Esophagus (tissue), 2 donors: ENCODE measurements around the gene AFMID. TPM values are rescaled to one million over a fixed set of nuclear protein-coding genes. Genes with fewer than 3 reads are reported as not detected.
"Not testable (repeated sequence)": the region's sequence is repeated elsewhere in the genome, so short reads cannot be mapped to it uniquely, and the experiment has no call there.

Source experiments
- H3K27ac ChIP-seq, 2 donors: one replicate each; pipeline ENCODE4 v1.5.1; 2013; ENCODE audit warnings: low read depth in 2 of 2, mild to moderate bottlenecking in 2 of 2, inconsistent platforms in 1 of 2, low read length in 1 of 2, moderate library complexity in 1 of 2
- H3K27me3 ChIP-seq, 2 donors: one replicate each; pipeline ENCODE4 v1.6.1; 2013; ENCODE audit warnings: low read length in 2 of 2, control low read depth in 1 of 2, mild to moderate bottlenecking in 1 of 2; ENCODE audit not compliant: insufficient read depth in 2 of 2, control insufficient read depth in 1 of 2
- H3K36me3 ChIP-seq, 2 donors: one replicate each; pipeline ENCODE4 v1.6.1; 2013; ENCODE audit warnings: low read length in 1 of 2; ENCODE audit not compliant: control insufficient read depth in 2 of 2, insufficient read depth in 2 of 2
- H3K4me1 ChIP-seq, 2 donors: one replicate each; pipeline ENCODE4 v1.6.1; 2013; ENCODE audit warnings: low read length in 1 of 2; ENCODE audit not compliant: control insufficient read depth in 2 of 2, insufficient read depth in 2 of 2
- H3K4me3 ChIP-seq, 2 donors: one replicate each; pipeline ENCODE4 v1.5.1; 2013; ENCODE audit warnings: low read length in 2 of 2, mild to moderate bottlenecking in 2 of 2, low read depth in 1 of 2, moderate library complexity in 1 of 2
- H3K9me3 ChIP-seq, 2 donors: one replicate each; pipeline ENCODE4 v1.6.1; 2013; ENCODE audit warnings: mild to moderate bottlenecking in 2 of 2, low read depth in 1 of 2, low read length in 1 of 2, moderate library complexity in 1 of 2; ENCODE audit not compliant: control insufficient read depth in 2 of 2, insufficient read depth in 1 of 2
- whole genome bisulfite sequencing, 2 donors: extraction: QIAGEN DNeasy Blood & Tissue Kit; methylation state at CpG; one replicate each; pipeline ENCODE4 v1.1.7; 2013; 5-methylcytosine and 5-hydroxymethylcytosine counted together
- polyA plus RNA-seq, 2 donors: library from polyadenylated mRNA; stranded (reverse); fragments of 200-250 nt; gene quantifications; one replicate each; pipeline ENCODE4 v1.2.3, GENCODE V29; 2013
- donor health status: healthy with polysubstance abuse.
- donor health status: Bipolar disorder and iron deficiency.

Gene AFMID
- polyA plus RNA-seq, 2 donors = 18.4 to 20.7 TPM

DNA sequence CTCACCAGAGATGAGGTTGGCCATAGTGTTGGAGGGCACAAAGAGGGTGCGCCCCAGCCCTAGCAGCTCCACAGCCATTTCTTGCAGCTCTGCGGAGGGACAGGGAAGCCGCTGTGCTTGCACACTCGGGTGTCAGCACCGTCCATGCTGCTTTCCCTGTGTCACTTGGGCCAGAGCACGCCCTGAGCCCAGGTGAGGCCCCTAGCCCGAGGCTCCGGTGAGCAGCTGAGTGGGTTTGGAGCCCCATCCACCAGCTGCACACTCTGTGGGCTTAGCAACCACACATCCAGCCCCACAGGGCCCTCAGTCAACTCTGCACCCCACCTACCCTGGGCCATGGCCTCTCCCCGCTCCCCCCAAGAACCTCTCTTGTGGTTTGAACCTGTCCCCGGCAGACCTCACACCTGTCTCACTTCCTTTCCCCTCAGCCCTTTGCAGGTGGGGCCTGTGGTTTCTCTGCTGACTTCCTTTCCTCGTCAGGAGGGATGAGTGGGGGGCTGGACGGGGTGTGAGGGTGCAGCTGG is 65.0 kb downstream of the AFMID start:
- Histone ChIP-seq H3K4me3 (no peak overlapping the region), H3K9me3 (no peaks in the 10 kb centered on the region), H3K27ac (no peak overlapping the region), H3K27me3 (no peaks in the 10 kb centered on the region), H3K4me1 (peaks cover 2 to 16% of the 10 kb centered on the region in 2 donors), H3K36me3 (no peaks in the 10 kb centered on the region)
- WGBS, 2 donors = 69 to 72% methylated on average over 12 of the region's 12 CpGs

DNA sequence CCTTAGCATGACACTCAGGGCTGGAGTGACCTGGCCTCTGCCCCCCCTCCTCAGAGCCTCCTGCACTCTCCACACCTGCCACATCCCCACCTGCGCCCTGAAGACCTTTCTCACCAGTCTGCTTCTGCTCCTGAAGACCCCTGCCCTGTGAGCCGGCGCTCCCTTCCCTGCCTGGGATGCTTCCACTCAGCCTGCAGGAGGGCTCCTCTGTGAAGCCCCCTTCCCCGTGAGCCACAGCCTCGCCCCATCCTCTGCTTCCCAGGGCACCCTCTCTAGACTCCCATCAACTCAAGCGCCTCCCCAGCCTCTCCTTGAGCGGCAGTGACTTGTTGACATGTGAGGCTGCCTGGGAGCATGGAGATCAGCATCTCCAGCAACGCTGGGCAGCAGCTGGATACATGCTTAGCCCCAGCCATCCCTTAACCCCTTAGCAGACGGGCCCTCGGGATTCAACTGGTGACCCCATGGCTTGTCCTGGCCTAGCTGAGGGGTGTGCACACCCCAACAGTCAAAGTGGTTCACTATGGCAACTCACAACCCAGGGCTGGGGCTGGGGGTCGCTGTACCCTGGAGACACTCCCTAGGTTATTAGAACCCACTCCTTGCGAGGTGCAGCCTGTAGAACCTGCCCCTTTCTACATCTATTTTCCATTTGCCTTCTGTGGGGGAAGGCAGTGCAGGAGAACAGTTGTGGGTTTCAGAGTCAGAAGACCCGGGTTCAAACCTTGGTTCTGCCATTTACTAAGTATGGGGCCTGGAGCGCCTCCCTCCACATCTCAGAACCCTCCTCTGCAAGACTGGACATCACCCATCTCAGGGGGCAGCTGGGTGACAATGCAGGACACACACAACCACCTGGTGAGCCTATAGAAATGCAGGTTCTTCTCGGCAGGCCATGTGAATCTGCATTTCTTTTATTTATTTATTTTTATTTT is 65.8 kb downstream of the AFMID start:
- Histone ChIP-seq H3K27me3 (no peaks in the 10 kb centered on the region), H3K36me3 (no peaks in the 10 kb centered on the region), H3K9me3 (no peaks in the 10 kb centered on the region), H3K4me3 (no peak overlapping the region), H3K27ac (no peak overlapping the region), H3K4me1 (peaks cover 2 to 16% of the 10 kb centered on the region in 2 donors)
- WGBS, 2 donors = 78 to 80% methylated on average over 15 of the region's 15 CpGs

- 81 to 90% methylated on average over 12 of the region's 12 CpGs for WGBS, 2 donors
- H3K27ac ChIP-seq, H3K27me3 ChIP-seq, H3K36me3 ChIP-seq, H3K9me3 ChIP-seq: not testable (repeated sequence)
- Histone ChIP-seq H3K4me3 (peak overlapping the region in 1 of 2 donors; percentile 83), H3K4me1 (peaks cover 2 to 15% of the 10 kb centered on the region in 2 donors)
Observed at GRCh38 chr17:78253636-78253945, 66.4 kb downstream of the AFMID start.

DNA sequence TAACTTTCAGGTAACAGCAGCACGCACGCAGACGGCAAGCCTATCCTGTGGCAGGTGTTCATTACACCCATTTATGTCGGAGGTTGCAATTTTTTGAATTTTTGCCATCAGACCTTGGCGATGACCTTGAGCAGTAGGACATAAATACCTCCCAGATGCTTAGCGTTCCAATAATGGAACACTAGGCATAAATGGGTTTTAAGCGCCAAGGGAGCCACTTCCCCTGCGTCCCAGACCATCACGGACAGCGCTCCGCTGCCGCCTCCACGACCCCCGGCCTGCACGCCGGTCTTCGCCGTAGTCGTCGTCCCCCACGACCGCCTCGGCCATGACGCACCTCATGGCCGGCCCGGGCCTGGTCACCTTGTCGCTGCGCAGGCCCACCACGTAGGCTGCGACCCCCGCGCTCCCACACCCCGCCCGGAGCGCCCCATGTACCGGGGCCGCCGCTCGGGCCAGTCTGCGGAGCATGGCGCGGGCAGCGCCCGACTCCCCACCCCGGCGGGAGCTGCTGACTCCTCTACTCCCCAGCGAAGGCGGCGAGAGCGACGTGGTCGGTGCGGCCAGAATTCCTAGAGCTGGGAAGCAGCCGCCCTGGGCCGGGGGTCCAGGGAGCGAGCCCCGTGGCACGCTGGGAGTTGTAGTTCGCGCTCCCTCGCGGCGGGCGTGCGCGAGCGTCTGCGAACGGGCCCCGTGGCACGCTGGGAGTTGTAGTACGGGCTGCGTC is 66.9 kb downstream of the AFMID start:
- Histone ChIP-seq H3K36me3 (no peaks in the 10 kb centered on the region), H3K9me3 (no peaks in the 10 kb centered on the region), H3K4me1 (peaks cover 3 to 15% of the 10 kb centered on the region in 2 donors), H3K27ac (peak overlapping the region; percentile 69 to 74), H3K4me3 (peak overlapping the region; percentile 81 to 83), H3K27me3 (no peaks in the 10 kb centered on the region)
- whole genome bisulfite sequencing, 2 donors = 2% methylated on average over 73 of the region's 73 CpGs

DNA sequence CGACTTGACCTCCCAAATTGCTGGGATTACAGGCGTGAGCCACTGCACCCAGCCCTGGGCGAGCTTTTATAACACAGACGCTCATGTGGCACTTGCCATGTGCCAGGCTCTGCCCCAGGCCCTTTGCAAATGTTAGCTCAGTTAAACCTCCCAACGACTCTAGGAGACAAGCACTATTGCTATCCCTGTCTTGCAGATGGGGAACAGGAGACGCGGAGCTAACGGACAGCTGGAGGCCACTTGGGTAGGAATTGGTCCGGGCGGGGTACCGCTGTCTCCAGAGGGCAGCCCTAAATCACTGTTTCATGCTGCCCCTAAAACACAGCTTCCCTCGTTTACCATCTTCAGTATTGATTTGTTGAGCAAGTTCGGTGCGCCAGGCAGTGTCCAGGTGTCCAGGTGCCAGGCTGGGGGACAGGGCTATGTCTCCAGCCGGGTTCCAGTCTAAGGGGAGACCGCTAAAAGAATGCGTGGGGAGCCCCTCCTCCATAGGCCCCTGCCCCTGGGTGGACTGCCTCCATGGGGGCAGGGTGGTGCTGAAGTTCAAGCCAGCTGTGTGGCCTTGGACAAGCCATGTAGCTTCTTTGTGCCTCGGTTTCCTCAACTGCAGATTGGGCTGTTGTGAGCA is 68.0 kb downstream of the AFMID start:
- H3K4me3 ChIP-seq = no peak overlapping the region
- WGBS, 2 donors = 88 to 89% methylated on average over 18 of the region's 18 CpGs
- peaks cover 5 to 15% of the 10 kb centered on the region in 2 donors for H3K4me1 ChIP-seq
- H3K36me3 ChIP-seq = no peaks in the 10 kb centered on the region
- no peaks in the 10 kb centered on the region for H3K9me3 ChIP-seq
- H3K27ac ChIP-seq = no peak overlapping the region
- H3K27me3 ChIP-seq = no peaks in the 10 kb centered on the region

DNA sequence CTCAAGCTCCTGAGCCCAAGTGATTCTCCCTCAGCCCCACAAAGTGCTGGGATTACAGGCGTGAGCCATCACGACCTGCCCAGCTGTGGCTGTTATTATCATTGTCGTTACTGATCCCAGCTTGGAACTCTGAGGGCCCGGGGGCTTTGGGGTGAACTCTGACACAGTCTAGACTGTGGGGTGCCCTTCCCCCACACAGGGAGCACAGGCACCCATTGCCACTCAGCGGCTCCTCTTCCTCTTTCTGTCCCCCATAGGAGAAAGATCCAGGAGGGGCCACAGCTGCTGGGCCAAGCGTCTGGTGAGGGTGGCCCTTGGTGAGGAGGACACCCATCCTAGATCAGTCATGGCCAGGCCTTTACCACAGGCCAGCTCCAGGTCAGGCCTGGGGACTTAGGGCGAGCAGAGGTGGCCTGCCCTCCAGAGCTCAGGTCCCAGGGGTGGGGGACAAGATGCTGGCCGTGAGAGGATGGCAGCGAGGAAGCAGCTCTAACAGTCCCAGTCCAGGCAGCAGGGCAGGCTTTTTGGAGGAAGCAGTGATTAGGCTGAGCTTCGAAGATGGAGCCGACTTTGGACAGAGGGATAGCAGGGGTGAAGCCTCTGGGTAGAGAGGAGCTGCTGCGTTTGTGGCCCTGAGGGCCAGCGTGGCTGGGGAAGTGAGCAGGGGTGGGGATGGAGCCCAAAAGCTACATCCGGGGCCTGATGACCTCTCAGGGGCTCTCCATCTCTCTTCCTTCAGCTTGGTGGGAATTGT is 69.0 kb downstream of the AFMID start:
- H3K36me3 ChIP-seq = no peaks in the 10 kb centered on the region
- H3K27ac ChIP-seq = no peak overlapping the region
- peaks cover 3 to 12% of the 10 kb centered on the region in 2 donors for H3K4me1 ChIP-seq
- no peaks in the 10 kb centered on the region for H3K9me3 ChIP-seq
- H3K4me3 ChIP-seq = no peak overlapping the region
- WGBS, 2 donors = 82 to 86% methylated on average over 14 of the region's 14 CpGs
- no peaks in the 10 kb centered on the region for H3K27me3 ChIP-seq

GRCh38 chr17:78256707-78257591 is 69.8 kb downstream of the AFMID start:
- no peak overlapping the region for H3K27ac ChIP-seq
- H3K4me1 ChIP-seq = peaks cover 3 to 5% of the 10 kb centered on the region in 2 donors
- H3K9me3 ChIP-seq = no peaks in the 10 kb centered on the region
- H3K36me3 ChIP-seq = no peaks in the 10 kb centered on the region
- WGBS, 2 donors = 71 to 74% methylated on average over 18 of the region's 18 CpGs
- no peaks in the 10 kb centered on the region for H3K27me3 ChIP-seq
- no peak overlapping the region for H3K4me3 ChIP-seq
